ENCODE results near the gene GABBR2.

The GABBR2 gene

GRCh38 chr9:98306384-98307145, 402.2 kb downstream of the GABBR2 start:
- TF ChIP-seq, protein P1, sequence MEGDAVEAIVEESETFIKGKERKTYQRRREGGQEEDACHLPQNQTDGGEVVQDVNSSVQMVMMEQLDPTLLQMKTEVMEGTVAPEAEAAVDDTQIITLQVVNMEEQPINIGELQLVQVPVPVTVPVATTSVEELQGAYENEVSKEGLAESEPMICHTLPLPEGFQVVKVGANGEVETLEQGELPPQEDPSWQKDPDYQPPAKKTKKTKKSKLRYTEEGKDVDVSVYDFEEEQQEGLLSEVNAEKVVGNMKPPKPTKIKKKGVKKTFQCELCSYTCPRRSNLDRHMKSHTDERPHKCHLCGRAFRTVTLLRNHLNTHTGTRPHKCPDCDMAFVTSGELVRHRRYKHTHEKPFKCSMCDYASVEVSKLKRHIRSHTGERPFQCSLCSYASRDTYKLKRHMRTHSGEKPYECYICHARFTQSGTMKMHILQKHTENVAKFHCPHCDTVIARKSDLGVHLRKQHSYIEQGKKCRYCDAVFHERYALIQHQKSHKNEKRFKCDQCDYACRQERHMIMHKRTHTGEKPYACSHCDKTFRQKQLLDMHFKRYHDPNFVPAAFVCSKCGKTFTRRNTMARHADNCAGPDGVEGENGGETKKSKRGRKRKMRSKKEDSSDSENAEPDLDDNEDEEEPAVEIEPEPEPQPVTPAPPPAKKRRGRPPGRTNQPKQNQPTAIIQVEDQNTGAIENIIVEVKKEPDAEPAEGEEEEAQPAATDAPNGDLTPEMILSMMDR (IDR thresholded peaks at IDR 0.05): no peak
- no peak overlapping the region for H3K27ac Mint-ChIP-seq
- no peak for DNase-seq
- peaks cover 19% of the 10 kb centered on the region for H3K4me1 Mint-ChIP-seq
- no peak overlapping the region for H3K4me3 Mint-ChIP-seq
- H3K36me3 Mint-ChIP-seq (ENCODE audit: low read depth): no peaks in the 10 kb centered on the region
- H3K9me3 Mint-ChIP-seq: no peaks in the 10 kb centered on the region
- peaks cover 9% of the 10 kb centered on the region for H3K27me3 Mint-ChIP-seq (ENCODE audit: low read depth, poor library complexity)

- no peaks in the 10 kb centered on the region for H3K9me3 Mint-ChIP-seq
- H3K36me3 Mint-ChIP-seq (ENCODE audit: low read depth): no peaks in the 10 kb centered on the region
- DNase-seq: no peak
- peaks cover 24% of the 10 kb centered on the region for H3K4me1 Mint-ChIP-seq
- peaks cover 8% of the 10 kb centered on the region for H3K27me3 Mint-ChIP-seq (ENCODE audit: low read depth, poor library complexity)
- H3K27ac Mint-ChIP-seq: no peak overlapping the region
- TF ChIP-seq, protein P1 (IDR thresholded peaks at IDR 0.05): no peak
- no peak overlapping the region for H3K4me3 Mint-ChIP-seq
Observed at GRCh38 chr9:98304381-98304780, 404.4 kb downstream of the GABBR2 start.

DNA sequence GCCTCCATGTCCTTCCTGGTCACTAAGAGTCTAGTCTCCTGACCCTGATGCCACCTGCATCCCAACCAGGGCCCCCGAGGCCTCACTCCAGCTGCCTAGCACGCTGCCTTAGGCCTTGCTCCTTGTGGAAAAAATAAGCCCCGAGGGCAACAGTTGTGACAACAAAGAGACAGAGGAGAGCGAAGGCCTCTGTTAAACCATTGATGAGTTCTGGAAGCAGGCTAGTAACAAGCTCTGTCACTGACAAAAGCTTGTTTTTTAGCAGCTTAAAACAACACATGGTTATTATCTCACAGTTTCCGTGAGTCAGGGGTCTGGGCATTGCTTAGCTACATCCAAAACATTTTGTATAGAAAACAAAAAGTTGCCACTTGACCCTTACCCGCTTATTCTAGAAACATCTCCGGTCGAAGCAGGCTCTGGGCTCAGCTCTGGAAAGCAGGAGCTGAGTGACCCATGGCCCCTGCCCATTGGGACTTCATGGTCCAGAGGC, 405.1 kb downstream of the GABBR2 start:
- TF ChIP-seq, protein P1 (IDR thresholded peaks at IDR 0.05): no peak
- no peak overlapping the region for H3K4me3 Mint-ChIP-seq
- H3K27me3 Mint-ChIP-seq (ENCODE audit: low read depth, poor library complexity): peaks cover 8% of the 10 kb centered on the region
- no peaks in the 10 kb centered on the region for H3K9me3 Mint-ChIP-seq
- H3K27ac Mint-ChIP-seq: no peak overlapping the region
- no peak for DNase-seq
- H3K4me1 Mint-ChIP-seq: peaks cover 24% of the 10 kb centered on the region
- H3K36me3 Mint-ChIP-seq (ENCODE audit: low read depth): no peaks in the 10 kb centered on the region

GRCh38 chr9:98302938-98303632, 405.6 kb downstream of the GABBR2 start:
- H3K27me3 Mint-ChIP-seq (ENCODE audit: low read depth, poor library complexity): peaks cover 5% of the 10 kb centered on the region
- DNase-seq: no peak
- TF ChIP-seq, protein P1 (IDR thresholded peaks at IDR 0.05): no peak
- H3K4me1 Mint-ChIP-seq: peaks cover 24% of the 10 kb centered on the region
- no peak overlapping the region for H3K4me3 Mint-ChIP-seq
- no peak overlapping the region for H3K27ac Mint-ChIP-seq
- H3K36me3 Mint-ChIP-seq (ENCODE audit: low read depth): no peaks in the 10 kb centered on the region
- no peaks in the 10 kb centered on the region for H3K9me3 Mint-ChIP-seq

DNA sequence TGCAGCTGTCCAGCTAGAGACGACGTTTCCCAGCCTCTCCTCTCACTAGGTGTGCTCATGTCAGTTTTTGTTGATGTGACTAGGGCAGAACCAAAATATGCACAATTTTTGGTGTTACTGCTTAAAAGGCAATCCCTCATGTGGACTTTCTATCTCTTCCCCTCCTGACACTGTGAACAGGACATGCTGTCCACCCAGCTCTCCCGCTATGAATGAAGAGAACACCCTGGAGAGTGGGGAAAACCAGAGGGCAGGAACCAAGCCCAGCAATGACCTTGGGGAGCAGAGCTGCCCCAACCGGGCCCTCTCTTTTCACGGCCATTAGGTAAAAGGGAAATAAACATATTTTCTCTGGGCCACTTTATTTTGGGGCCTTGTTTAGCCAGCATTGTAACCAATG, 406.6 kb downstream of the GABBR2 start:
- Mint-ChIP-seq H3K36me3 (ENCODE audit: low read depth) (no peaks in the 10 kb centered on the region), H3K9me3 (no peaks in the 10 kb centered on the region), H3K27me3 (ENCODE audit: low read depth, poor library complexity) (peaks cover 5% of the 10 kb centered on the region), H3K4me3 (no peak overlapping the region), H3K27ac (no peak overlapping the region), H3K4me1 (peaks cover 24% of the 10 kb centered on the region)
- DNase-seq: no peak
- TF ChIP-seq, protein P1 (IDR thresholded peaks at IDR 0.05): no peak

Measured in nephron progenitor cell (in vitro differentiated cells).